Hypothalamus (tissue), 51 donors: Measurements from ENCODE around the gene CMIP.

Experiments
- DNase-seq, 51 donors: peaks; one replicate each; lab custom pipeline; 2025; lab: John Stamatoyannopoulos, UW

CMIP gene

GRCh38 chr16:81558444-81559175, 114.0 kb downstream of the CMIP start:
- DNase-seq: peak in 12 of 51 donors; percentile 9 to 26 (median 20)

- no peak for DNase-seq
Measured at GRCh38 chr16:81560979-81561657, 116.5 kb downstream of the CMIP start.

DNA sequence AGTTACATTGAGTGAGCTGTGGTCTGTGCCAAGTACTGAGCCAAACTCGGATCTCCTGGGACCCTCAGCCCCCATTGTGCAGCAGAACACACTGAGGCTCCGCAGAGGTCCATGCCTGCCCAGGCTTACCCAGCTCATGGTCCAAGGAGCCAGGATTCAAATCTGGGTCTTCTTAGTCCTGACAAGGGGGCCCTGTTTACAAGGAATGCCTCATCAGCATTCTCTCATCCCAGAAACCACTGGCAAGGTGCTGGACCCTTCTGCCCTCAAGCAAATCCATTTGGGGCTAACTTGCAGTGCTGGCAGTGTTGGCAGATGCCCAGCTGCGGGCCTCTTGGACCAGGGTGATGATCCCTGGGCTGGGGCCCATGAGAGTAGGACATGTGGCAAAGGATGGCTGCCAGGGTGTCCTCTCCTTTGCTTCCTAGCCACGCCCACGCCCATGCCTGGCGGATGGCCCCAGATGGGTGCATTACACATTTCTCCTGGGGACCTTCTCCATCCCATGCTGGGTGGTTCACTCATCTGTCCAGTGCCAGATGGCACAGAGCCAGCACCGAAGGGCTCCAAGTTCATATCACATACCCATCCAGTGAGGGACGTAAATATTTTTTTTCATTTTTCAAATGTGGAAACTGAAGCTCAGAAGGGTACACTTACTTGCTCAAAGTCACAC, 117.7 kb downstream of the CMIP start:
- no peak for DNase-seq

DNA sequence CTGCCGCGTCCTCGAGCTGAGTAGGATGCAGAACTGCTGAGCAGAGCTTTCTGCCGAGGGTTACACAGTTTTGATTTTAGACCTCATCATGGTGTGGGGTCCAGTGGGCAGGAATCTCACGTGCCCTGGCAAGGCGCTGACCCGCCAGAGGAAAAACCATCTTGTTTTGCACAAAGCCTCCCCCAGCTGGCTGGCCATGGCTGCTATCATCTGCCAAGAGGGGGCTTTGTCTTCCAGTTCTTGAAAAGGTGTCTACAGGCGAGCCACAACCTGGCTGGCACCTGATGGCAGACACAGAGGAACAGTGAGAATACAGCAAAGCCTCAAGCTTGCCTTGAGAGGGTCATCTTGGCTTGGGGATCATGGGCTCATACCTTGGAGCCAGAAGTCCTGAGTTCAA, 118.3 kb downstream of the CMIP start:
- no peak for DNase-seq

DNA sequence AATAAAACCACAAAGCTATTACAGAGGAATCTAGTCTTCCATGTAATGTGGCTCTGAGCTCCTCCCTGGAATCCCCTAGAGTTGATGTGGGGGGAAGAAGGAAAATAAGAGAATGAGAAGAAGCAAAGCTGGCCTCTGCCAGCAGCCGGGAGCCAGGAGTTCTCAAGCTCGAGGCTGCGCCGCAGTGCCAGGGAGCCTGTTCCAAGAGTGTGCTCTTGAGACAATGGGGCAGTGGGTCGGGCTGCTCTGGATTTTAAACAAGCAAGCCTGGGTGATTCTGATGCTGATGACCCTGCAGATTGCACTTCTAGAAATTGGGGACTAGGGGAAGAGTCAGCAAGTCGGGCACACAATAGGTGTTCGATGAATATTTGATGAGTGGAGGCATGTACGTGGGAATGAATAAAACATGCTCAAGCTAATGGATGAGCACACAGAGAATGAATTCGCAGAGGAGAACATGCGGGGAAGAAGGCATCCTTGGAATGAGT, 119.9 kb downstream of the CMIP start:
- peak in 24 of 51 donors; percentile 2 to 47 (median 29) for DNase-seq

DNA sequence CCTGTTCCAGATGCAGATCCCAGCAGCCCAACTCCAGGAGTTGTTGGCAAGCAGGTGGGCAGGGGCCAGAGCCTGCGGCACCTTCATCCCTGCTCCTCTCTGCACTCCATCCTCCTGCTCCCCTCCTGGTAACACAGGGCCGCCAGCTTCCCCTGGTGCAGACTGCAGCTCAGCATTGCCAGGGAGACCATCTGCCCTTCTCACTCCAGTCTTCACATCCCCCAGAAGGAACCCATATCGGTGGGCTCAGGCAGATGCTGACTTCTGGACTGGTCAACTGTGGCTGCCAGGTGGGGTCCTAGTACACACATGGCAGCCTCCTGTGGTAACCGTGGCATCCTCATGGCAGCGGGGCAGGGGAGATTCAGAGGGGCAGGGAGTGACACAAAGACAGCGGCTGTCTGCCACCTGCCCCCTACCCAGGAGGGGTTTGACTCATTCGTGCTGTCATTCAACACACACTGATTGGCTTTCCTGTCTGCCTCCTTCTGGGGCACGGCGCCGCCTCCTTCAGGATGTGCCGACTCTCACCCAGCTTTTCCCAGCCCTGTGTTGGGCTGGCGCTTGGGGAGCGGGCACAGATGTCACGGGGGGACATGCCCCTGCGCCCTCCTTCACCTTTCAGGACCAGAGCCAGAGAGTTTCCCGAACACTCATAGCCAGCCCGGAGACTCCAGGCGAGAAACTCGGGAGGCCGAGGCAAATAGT, 120.9 kb downstream of the CMIP start:
- no peak for DNase-seq

DNA sequence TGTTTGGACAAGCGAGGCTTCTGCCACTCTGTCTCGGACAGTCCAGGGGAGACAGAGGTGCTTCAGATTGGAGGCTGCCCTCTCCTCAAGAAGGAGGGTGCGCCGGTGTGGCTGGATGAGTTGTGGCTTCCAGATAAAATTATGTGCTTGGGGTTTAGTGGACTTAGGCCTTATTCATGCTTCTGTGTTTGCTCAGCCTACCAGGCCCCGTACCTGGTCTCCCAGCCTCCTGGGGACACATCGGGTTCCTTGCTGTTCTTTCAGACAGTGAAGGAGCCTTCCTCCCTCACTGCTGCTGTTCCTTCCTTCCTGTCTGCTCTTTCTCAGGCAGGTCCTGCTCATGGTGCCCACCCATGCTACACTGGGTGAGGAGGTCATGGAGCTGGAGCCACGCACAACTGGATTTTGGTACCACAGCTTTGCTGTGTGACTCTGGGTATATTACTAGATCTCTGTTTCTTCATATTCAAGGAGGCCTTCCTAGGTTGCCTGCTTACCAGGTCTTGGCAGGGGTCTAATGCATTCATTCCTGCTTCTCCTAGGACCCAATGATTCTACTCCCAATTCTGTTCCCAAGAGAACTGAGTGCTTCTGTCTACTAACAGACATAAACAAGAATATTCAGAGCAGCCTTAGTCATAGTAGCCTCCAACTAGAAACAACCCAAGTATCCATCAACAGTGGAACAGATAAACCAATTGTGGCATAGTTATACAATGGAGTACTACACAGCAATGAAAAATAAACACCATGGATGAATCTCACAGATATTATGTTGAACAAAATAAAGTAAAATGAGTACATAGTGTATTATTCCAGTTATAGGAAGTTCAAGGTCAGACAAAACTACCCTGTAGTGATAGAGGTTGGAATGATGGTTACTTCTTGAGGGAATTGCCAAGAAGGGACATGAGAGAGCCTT, 121.7 kb downstream of the CMIP start:
- no peak for DNase-seq

DNA sequence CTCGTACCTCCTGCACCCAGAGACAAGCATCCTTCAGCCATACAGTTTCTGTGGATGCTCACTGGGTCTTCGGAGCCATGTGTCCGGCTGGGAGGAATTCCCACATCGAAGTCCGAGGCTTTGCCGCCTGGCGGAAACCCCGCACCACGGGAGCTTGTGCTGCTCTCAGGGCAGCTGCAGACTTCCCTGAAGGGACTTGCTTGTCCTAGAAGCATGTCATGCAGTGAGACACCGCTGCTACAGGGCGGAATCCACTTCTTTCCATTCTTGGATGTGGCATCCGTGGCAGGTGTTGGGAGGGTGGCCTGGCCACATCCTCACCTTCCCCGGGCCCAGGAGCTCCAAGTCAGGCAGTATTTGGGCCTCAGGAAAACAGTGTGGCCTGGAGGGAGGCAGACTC, 122.5 kb downstream of the CMIP start:
- DNase-seq: no peak

DNA sequence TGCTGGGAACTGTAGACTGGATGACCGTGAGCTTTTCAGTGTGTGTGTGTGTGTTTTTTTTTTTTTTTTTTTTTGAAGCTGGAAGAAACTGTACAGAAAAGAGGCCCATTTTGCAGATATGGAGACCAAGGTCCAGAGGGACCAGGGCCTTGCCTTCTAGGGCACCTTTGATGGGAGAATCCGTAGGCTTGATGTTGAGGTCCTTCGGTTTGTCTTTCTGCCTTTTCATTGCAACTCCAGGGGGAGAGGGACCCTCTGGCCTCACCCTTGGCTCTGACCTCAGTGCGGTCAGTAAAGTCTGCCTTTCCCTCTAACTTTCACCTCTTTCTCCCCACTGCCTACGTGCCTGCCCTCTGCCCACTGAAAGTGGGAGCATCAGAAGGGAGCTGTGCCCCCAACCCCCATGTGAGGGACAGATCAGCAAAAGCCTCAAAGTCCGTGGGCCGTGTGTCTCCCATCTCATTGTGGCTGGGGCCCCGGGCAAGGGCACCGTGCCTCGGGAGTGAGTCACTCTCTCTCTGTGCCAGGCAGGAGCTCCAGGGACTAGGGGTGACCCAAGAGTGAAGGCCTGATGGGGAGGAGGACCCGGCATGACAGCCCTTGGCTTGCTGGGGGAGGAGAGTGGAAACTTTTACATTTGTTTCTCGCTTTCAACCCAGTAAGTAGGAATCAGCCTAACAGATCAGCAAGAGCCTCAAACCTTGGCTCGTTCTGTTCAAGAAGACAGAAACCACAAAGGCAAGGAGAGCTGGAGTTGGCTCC, 123.6 kb downstream of the CMIP start:
- DNase-seq: peak in 12 of 51 donors; percentile 14 to 67 (median 36)

- no peak for DNase-seq
Measured at GRCh38 chr16:81568749-81569087, 124.1 kb downstream of the CMIP start.

DNA sequence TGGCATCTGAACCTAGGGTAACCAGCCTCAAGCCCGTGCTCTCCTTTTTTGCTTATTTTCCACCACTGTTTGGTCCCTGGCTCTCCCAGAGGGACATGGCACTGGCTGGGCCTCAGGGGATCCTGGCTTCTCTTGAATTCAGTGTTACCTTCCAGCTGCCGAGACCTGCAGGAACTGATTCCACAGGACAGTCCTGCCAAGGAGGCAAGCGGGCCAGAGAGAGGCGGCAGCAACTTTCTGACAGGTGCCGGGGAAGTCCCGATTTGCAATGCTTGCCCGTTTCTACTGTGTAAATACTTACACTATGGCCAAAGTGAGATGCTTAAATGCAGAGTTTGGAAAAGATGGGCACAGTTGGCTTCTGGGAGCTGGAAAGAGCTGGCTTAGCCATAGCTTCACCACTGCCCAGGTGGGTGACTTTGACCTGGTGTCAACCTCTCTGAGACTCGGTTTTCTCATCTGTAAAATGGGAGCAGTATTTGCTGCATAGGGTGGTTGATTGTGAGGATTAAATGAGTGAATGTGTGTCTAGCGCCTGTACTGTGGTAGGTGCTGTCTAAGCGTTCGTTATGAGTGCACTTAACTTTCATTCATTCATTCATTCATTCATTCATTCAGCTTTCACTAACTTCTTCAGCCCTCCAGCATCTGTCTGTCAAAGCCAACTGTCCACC, 124.9 kb downstream of the CMIP start:
- no peak for DNase-seq

DNA sequence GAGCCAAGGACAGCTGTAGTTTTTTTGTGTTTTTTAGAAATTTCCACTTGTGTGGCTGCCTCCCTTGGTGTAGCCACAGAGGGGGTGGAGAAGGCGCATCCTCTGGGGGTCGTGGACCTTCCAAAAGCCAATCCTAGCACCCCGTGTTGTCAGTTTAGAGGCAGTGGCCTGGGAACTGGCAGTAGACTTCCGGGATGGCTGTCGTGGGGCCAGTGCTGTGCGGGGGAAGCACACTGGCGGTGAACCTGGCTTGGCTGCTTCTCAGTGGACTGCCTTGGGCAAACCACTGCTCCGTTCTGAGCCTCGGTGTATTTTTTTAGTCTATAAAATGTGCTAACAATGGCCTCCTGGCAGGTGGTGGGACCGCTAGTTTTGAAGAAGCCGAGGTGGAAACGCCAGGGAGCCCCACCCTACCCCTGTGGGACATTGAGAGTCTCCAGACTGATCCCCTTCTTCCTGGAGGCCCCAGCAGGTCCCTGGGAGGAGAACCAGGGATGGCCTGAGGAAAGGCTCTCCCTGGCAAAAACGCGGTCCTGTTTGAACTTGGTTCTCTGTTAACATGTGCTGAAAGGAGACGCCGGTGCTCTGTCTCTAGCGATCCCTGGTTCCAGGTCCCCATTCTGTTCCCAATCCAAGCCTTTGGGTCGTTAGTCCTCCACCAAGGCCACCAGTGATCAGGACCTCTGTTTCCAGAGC, 125.7 kb downstream of the CMIP start:
- DNase-seq: no peak

GRCh38 chr16:81571175-81571574, 126.6 kb downstream of the CMIP start:
- no peak for DNase-seq

- DNase-seq: no peak
Measured at GRCh38 chr16:81571592-81572385, 127.2 kb downstream of the CMIP start.

DNA sequence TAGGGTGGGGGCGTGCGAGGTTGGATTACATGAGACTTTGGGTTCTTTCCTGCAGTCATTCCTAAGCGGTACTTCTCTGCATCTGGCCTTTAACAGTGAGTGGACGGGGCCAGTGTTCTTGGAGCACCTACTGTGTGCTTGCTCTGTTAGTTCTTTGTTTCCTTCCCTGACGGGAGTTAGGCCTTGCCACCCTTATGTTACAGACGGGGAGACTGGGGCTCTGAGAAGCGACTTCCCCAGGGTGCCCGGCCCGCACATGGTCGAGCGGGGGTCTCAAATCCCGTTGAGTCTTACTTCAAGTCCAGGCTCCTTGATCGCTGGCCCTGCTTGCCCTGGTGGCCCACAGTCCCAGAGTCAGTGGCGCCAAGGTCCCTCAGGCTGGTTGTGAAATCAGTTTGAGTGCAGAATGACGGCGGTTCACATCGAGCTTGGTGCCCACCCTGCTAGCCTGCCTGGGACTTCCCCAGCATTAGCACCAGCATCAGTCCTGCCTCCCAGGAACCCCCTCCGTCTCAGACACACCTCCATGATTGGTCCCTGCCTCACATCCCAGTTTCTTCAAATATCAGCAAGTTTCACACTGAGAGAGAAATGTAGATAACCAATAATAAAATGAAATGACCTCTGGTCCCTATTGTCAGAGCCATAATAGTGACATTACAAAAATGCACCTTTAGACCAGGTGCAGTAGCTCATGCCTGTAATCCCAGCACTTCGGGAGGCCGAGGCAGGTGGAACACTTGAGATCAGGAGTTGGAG, 128.0 kb downstream of the CMIP start:
- no peak for DNase-seq

- no peak for DNase-seq
Measured at GRCh38 chr16:81573533-81574020, 129.0 kb downstream of the CMIP start.
